Small intestine (tissue), 7 donors: ENCODE data around the gene TGFB2. TPM values are rescaled to one million over a fixed set of nuclear protein-coding genes. Genes with fewer than 3 reads are reported as not detected.

Experiments
- DNase-seq, 2 donors: peaks; one replicate each; pipeline versions ENCODE4 v3.0.0 to v3.0.0-alpha.2; 2013
- FAIRE-seq: peaks from 2 replicates; lab custom pipeline; 2012; peaks lifted over from hg19 to GRCh38; lab: Jason Lieb, UNC
- H3K27ac ChIP-seq, 3 donors: one replicate each; pipeline ENCODE4 v1.5.1; 2013; ENCODE audit warnings: low read length in 2 of 3, mild to moderate bottlenecking in 2 of 3, control low read depth in 1 of 3, inconsistent platforms in 1 of 3, low read depth in 1 of 3, moderate library complexity in 1 of 3
- H3K27me3 ChIP-seq, 3 donors: one replicate each; pipeline ENCODE4 v1.6.1; 2013; ENCODE audit warnings: low read length in 3 of 3, inconsistent platforms in 1 of 3; ENCODE audit not compliant: control insufficient read depth in 3 of 3, insufficient read depth in 3 of 3
- H3K36me3 ChIP-seq, 3 donors: one replicate each; pipeline ENCODE4 v1.6.1; 2013; ENCODE audit warnings: low read length in 3 of 3, inconsistent platforms in 1 of 3, low read depth in 1 of 3, mild to moderate bottlenecking in 1 of 3, moderate library complexity in 1 of 3; ENCODE audit not compliant: control insufficient read depth in 3 of 3, insufficient read depth in 2 of 3
- H3K4me1 ChIP-seq, 3 donors: one replicate each; pipeline ENCODE4 v1.6.1; 2013; ENCODE audit warnings: low read length in 2 of 3, inconsistent platforms in 1 of 3, low read depth in 1 of 3, mild to moderate bottlenecking in 1 of 3, moderate library complexity in 1 of 3; ENCODE audit not compliant: control insufficient read depth in 3 of 3, insufficient read depth in 2 of 3
- H3K4me3 ChIP-seq, 3 donors: one replicate each; pipeline ENCODE4 v1.5.1; 2013; ENCODE audit warnings: low read length in 3 of 3, control low read depth in 1 of 3, inconsistent platforms in 1 of 3, low read depth in 1 of 3, mild to moderate bottlenecking in 1 of 3, moderate library complexity in 1 of 3
- H3K9me3 ChIP-seq, 2 donors: one replicate each; pipeline ENCODE4 v1.6.1; 2013; ENCODE audit warnings: low read depth in 1 of 2, low read length in 1 of 2; ENCODE audit not compliant: control insufficient read depth in 2 of 2, insufficient read depth in 1 of 2
- WGBS, 3 donors: extraction: QIAGEN DNeasy Blood & Tissue Kit; methylation state at CpG; one replicate each; pipeline ENCODE4 v1.1.7; 2013; 5-methylcytosine and 5-hydroxymethylcytosine counted together
- polyA plus RNA-seq, 4 donors: library from polyadenylated mRNA; stranded (reverse) in 3 of 4; unstranded in 1 of 4; fragments of 200-250 nt in 3 of 4; fragments of 120-200 nt in 1 of 4; gene quantifications; one replicate each; pipeline versions ENCODE4 v1.2.1 to v1.2.3, GENCODE V29; 2013
- donor health status: healthy with polysubstance abuse.
- donor health status: control.
- donor health status: control.
- donor health status: Bipolar disorder and iron deficiency.
- donor health status: healthy.

Gene TGFB2
- polyA plus RNA-seq, 4 donors = 0.49 to 0.95 (median 0.81) TPM; not detected in 1

DNA sequence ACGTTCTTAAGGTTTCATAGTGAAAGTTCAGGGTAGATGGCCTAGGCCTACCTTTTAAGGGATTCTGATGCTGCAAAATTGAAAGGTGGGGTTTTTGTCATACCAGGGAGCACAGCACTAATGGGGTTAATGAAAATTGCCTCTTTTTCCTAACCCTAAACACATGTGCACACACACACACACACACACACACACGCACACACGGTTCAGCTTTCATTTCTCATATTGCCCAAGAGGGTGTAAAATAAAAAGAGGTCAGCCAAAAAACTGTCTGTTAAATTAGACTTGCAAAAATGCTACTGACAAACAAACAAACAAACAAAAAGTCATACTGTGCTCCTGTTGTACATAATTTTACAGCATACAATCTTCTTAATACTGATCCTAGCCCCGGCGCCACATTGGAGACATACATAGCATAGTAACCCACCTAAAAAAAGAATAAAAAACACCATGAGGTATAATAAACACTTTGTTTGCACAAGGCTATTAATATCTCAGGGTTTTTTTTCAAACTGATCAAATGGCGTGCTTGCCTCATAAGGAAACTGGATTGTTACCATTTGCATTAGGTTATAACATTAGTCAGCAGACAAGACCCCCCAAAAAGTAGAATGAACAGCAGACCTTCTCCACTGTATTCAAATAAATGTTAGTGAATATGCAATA, 69.1 kb downstream of the TGFB2 start:
- H3K36me3 ChIP-seq = no peaks in the 10 kb centered on the region
- H3K27ac ChIP-seq = no peak overlapping the region
- H3K9me3 ChIP-seq = peaks cover 0 to 6% of the 10 kb centered on the region in 2 donors
- no peaks in the 10 kb centered on the region for H3K4me1 ChIP-seq
- DNase-seq = no peak
- H3K4me3 ChIP-seq = no peak overlapping the region
- peaks cover 0 to 1% (median 0%) of the 10 kb centered on the region in 3 donors for H3K27me3 ChIP-seq
- 73 to 81% (median 79%) methylated on average over 6 of the region's 6 CpGs for WGBS, 3 donors
- no peak for FAIRE-seq

DNA sequence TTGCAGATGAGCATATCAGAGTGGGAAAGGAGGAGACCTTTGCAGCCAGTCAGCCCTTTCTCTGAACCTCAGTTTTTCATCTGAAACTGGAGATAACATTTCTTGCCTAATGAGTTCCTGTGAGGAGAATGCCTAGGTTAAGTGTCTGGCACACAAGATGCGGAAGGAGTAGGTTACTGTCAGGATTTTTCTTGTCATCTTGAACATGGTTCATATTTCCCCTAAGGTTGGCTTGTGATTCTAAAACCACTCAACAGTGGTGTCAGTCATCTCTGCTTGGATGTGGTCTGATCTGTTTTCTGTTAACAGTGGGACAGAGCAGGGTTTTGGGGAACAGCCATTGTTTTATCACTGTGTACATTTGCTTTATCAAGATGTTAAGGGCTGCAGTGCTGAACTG, 70.6 kb downstream of the TGFB2 start:
- peaks cover 0 to 6% of the 10 kb centered on the region in 2 donors for H3K9me3 ChIP-seq
- 90 to 100% (median 95%) methylated on average over 1 of the region's 1 CpG for WGBS, 3 donors
- H3K27ac ChIP-seq = no peak overlapping the region
- no peaks in the 10 kb centered on the region for H3K4me1 ChIP-seq
- no peaks in the 10 kb centered on the region for H3K27me3 ChIP-seq
- no peak overlapping the region for H3K4me3 ChIP-seq
- DNase-seq = no peak
- H3K36me3 ChIP-seq = no peaks in the 10 kb centered on the region
- FAIRE-seq = no peak

DNA sequence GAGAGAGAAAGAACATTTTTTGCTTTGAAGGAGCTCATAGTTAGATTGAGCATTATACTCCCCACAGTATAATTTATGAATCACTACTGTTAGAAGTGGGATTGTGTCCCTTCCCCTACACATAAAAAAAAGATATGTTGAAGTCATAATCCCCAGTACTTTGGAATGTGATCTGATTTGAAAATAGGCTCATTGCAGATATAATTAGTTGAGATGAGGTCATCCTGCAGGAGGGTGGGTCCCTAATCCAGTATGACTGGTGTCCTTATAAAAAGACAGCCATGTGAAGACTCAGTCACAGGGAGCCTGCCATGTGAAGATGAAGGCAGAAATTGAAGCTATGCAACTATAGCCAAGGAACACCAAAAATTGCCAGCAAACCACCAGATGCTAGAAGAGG, 76.4 kb downstream of the TGFB2 start:
- Histone ChIP-seq H3K27ac (no peak overlapping the region), H3K4me3 (no peak overlapping the region), H3K4me1 (no peaks in the 10 kb centered on the region), H3K27me3 (peaks cover 0 to 1% (median 0%) of the 10 kb centered on the region in 3 donors), H3K36me3 (no peaks in the 10 kb centered on the region), H3K9me3 (peaks cover 0 to 4% of the 10 kb centered on the region in 2 donors)
- no peak for DNase-seq
- FAIRE-seq = no peak

DNA sequence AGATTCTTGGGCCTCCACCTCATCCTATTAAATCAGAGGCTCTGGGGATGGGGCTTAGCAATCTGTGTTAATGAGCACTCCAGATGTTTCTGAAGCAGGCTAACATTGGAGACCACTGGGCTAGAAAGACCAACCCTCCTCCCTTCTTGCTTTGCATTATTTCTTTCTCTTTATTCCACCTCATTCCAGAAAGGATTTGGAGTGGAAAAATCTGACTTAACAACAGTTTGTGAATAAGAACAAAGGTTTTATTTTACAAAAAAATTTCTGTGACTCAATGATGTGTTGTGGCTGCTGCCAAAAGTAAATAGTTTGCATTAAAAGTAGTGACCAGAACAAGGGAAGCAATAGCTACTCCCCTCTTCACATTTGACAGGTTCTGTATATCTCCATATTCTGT, 79.4 kb downstream of the TGFB2 start:
- no peak for FAIRE-seq
- peaks cover 0 to 1% (median 0%) of the 10 kb centered on the region in 3 donors for H3K27me3 ChIP-seq
- no peaks in the 10 kb centered on the region for H3K36me3 ChIP-seq
- no peak overlapping the region for H3K4me3 ChIP-seq
- no peaks in the 10 kb centered on the region for H3K9me3 ChIP-seq
- no peak overlapping the region for H3K27ac ChIP-seq
- DNase-seq = no peak
- no peaks in the 10 kb centered on the region for H3K4me1 ChIP-seq

DNA sequence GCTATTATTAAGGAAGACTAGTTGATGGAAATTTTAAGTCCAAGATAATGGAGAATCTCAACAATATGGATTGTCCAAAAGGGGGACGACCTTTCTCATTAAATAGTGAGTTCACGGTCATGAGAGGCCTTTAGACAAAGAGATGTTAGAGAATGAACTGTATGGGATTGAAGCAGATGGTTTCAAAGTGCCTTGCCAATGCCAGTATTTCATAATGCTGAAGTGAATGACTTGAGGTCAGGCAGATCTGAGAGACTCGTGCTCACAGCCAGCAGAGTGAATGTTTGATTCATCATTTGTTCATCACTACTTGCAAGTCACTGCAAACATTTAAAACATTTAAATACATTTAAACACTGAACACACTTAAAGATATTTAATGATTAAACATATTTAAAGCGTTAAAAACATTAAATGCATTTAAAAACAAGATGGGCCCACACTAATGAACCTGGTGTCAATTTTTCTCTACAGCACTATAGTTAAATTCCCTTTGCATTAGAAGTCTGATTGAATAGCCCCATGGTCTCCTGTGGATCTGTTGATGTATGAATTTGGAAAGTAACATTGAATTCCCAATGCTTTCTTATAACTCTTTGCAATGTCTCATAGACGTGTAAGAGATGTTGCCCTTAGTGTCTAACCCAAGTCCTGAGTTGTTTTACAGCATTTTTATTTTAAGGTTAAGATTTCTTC, 80.7 kb downstream of the TGFB2 start:
- peaks cover 0 to 1% (median 0%) of the 10 kb centered on the region in 3 donors for H3K27me3 ChIP-seq
- no peaks in the 10 kb centered on the region for H3K9me3 ChIP-seq
- no peak overlapping the region for H3K4me3 ChIP-seq
- H3K4me1 ChIP-seq = no peaks in the 10 kb centered on the region
- no peaks in the 10 kb centered on the region for H3K36me3 ChIP-seq
- DNase-seq = no peak
- WGBS, 3 donors = 71 to 74% (median 74%) methylated on average over 5 of the region's 5 CpGs
- FAIRE-seq = no peak
- H3K27ac ChIP-seq = no peak overlapping the region

DNA sequence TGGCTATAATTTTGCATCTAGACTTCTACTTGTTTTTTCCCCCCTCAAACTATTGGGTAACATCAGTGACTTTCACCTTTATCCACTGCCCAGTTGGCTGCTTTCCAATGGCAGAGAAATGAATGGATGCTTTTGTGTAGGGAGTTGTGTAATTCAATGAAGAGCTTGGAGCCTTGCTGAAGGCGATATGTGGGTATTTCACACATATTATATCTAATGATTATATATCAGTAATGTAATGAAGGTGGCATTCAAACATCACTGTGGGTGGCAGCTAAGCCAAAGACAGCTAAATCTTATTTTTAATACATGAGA, 81.2 kb downstream of the TGFB2 start:
- Histone ChIP-seq H3K4me1 (no peaks in the 10 kb centered on the region), H3K9me3 (no peaks in the 10 kb centered on the region), H3K4me3 (no peak overlapping the region), H3K27ac (no peak overlapping the region), H3K27me3 (no peaks in the 10 kb centered on the region), H3K36me3 (no peaks in the 10 kb centered on the region)
- WGBS, 3 donors = 7 to 57% (median 22%) methylated on average over 1 of the region's 1 CpG
- no peak for FAIRE-seq
- DNase-seq = peak; percentile 2 to 5

DNA sequence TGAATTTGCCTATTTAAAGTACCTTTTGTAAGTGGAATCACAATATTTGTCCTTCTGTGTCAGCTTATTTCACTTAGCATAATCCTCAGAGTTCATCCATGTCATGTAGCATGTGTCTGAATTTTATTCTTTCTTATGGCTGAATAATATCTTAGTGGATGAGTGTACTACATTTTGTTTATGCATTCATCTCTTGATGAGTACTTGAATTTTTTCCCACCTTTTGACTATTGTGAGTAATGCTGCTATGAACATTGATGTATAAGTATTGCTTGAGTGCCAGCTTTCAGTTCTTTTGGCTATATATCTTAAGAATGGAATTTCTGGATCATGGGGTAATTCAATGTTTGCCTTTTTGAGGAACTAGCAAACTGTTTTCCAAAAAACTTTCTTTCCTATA, 84.2 kb downstream of the TGFB2 start:
- FAIRE-seq = no peak
- no peaks in the 10 kb centered on the region for H3K4me1 ChIP-seq
- no peaks in the 10 kb centered on the region for H3K36me3 ChIP-seq
- no peak for DNase-seq
- H3K27me3 ChIP-seq = no peaks in the 10 kb centered on the region
- no peaks in the 10 kb centered on the region for H3K9me3 ChIP-seq
- H3K27ac ChIP-seq = no peak overlapping the region
- H3K4me3 ChIP-seq = no peak overlapping the region

DNA sequence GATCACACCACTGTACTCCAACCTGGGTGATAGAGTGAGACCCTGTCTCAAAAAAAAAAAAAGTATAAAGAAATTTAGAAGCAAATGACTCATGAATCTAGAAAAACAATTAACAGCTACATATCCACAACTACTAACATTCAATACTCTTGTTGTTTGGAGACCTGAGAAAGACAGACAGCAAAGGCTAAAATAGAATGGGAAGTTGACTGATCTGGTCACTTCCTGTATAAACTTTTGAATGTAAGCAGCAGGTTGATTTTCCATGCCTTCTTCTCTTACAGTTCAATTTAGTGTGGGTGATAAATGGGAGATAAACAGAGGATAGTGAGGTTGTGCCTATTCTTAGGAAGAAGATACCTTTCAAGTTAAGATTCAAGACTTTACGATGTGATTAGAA, 85.2 kb downstream of the TGFB2 start:
- H3K27me3 ChIP-seq = no peaks in the 10 kb centered on the region
- H3K36me3 ChIP-seq = no peaks in the 10 kb centered on the region
- no peaks in the 10 kb centered on the region for H3K9me3 ChIP-seq
- no peak overlapping the region for H3K27ac ChIP-seq
- H3K4me1 ChIP-seq = no peaks in the 10 kb centered on the region
- no peak for DNase-seq
- no peak overlapping the region for H3K4me3 ChIP-seq
- FAIRE-seq = no peak
- 93 to 96% (median 95%) methylated on average over 1 of the region's 1 CpG for WGBS, 3 donors

DNA sequence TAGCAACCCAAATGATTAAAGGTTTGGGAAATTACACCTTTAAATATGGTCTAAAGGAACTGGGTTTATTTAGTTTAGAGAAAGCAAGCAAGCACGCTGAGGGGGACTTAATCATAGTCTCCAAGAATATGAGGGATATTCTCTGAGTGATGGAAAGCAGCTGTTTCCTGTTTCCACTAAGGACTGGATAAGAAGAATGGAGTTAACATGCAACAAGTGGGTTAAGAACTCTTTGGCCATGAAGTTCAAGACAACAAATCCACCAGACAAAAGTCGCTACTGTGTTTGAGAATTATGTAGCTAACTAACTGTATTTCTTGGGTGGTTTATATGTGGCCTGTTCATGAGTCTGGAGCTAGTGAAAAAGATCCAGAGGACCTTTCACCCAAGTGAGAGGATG, 85.7 kb downstream of the TGFB2 start:
- no peaks in the 10 kb centered on the region for H3K36me3 ChIP-seq
- DNase-seq (no peak), FAIRE-seq (no peak)
- H3K27me3 ChIP-seq = no peaks in the 10 kb centered on the region
- no peak overlapping the region for H3K4me3 ChIP-seq
- H3K9me3 ChIP-seq = no peaks in the 10 kb centered on the region
- H3K27ac ChIP-seq = no peak overlapping the region
- no peaks in the 10 kb centered on the region for H3K4me1 ChIP-seq
- WGBS, 3 donors = 67 to 87% (median 78%) methylated on average over 2 of the region's 2 CpGs
